Liver (tissue), 9 donors: Measurements from ENCODE around the gene FAM131B. TPM values are rescaled to one million over a fixed set of nuclear protein-coding genes. Genes with fewer than 3 reads are reported as not detected.
"Not testable (repeated sequence)": the region's sequence is repeated elsewhere in the genome, so short reads cannot be mapped to it uniquely, and the experiment has no call there.

Experiments used
- DNase-seq: peaks from one replicate; pipeline ENCODE4 v3.0.0-alpha.2; 2017; ENCODE audit warnings: low spot score
- H3K27ac ChIP-seq, 2 donors: one replicate each; pipeline ENCODE4 v1.7.0; 2013; ENCODE audit warnings: inconsistent platforms in 2 of 2, low read length in 2 of 2, control low read depth in 1 of 2, low read depth in 1 of 2, mild to moderate bottlenecking in 1 of 2
- H3K27me3 ChIP-seq, 4 donors: one replicate each; pipeline versions ENCODE4 v1.6.1 to v1.7.0; 2013; ENCODE audit warnings: low read length in 3 of 4, inconsistent platforms in 1 of 4, mild to moderate bottlenecking in 1 of 4, moderate library complexity in 1 of 4; ENCODE audit not compliant: control insufficient read depth in 4 of 4, insufficient read depth in 4 of 4
- H3K36me3 ChIP-seq, 4 donors: one replicate each; pipeline versions ENCODE4 v1.6.1 to v1.7.0; 2013; ENCODE audit warnings: low read length in 3 of 4, mild to moderate bottlenecking in 3 of 4, low read depth in 1 of 4, moderate library complexity in 1 of 4; ENCODE audit not compliant: control insufficient read depth in 4 of 4, insufficient read depth in 3 of 4
- H3K4me1 ChIP-seq, 4 donors: one replicate each; pipeline versions ENCODE4 v1.6.1 to v1.7.0; 2013; ENCODE audit warnings: low read length in 3 of 4, mild to moderate bottlenecking in 3 of 4, moderate library complexity in 1 of 4; ENCODE audit not compliant: control insufficient read depth in 4 of 4, insufficient read depth in 4 of 4
- H3K4me3 ChIP-seq, 3 donors: one replicate each; pipeline versions ENCODE4 v1.6.1 to v1.7.0; 2013; ENCODE audit warnings: low read length in 3 of 3, control low read depth in 1 of 3, low read depth in 1 of 3, mild to moderate bottlenecking in 1 of 3
- H3K9ac ChIP-seq, 2 donors: one replicate each; pipeline ENCODE4 v1.7.0; 2013; ENCODE audit warnings: low read length in 2 of 2, mild to moderate bottlenecking in 2 of 2, moderate library complexity in 2 of 2, control low read depth in 1 of 2, low read depth in 1 of 2
- H3K9me3 ChIP-seq, 4 donors: one replicate each; pipeline versions ENCODE4 v1.6.1 to v1.7.0; 2013; ENCODE audit warnings: low read length in 3 of 4; ENCODE audit not compliant: control insufficient read depth in 4 of 4
- ATF3 ChIP-seq: IDR thresholded peaks from 2 replicates; pipeline ENCODE4 v1.6.1; 2016; ENCODE audit warnings: antibody characterized with exemption
- CTCF ChIP-seq: fragments of 150-350 bp; IDR thresholded peaks from 2 replicates; pipeline ENCODE4 v1.5.1; 2017; ENCODE audit warnings: improper control_type of control experiment, low read depth, low read length; ENCODE audit not compliant: missing input control
- EGR1 ChIP-seq, 2 donors: IDR thresholded peaks; 2 replicates each; pipeline ENCODE4 v1.6.1; 2016 to 2018; ENCODE audit warnings: antibody characterized with exemption in 2 of 2, low read depth in 2 of 2
- FOXA1 ChIP-seq: IDR thresholded peaks from 2 replicates; pipeline ENCODE4 v1.6.1; 2016; ENCODE audit warnings: antibody characterized with exemption
- GABPA ChIP-seq, 2 donors: IDR thresholded peaks in 1 of 2; conservative IDR thresholded peaks in 1 of 2; 2 replicates each; pipeline ENCODE4 v1.6.1; 2016; ENCODE audit warnings: antibody characterized with exemption in 2 of 2, mild to moderate bottlenecking in 1 of 2, moderate library complexity in 1 of 2
- HNF4A ChIP-seq, 2 donors: conservative IDR thresholded peaks; 2 replicates each; pipeline ENCODE4 v1.6.1; 2016; ENCODE audit warnings: antibody characterized with exemption in 2 of 2, mild to moderate bottlenecking in 2 of 2
- HNF4G ChIP-seq: IDR thresholded peaks from 2 replicates; pipeline ENCODE4 v1.6.1; 2016; ENCODE audit warnings: antibody characterized with exemption
- JUND ChIP-seq, 2 donors: IDR thresholded peaks; 2 replicates each; pipeline ENCODE4 v1.6.1; 2016; ENCODE audit warnings: antibody characterized with exemption in 2 of 2
- MAX ChIP-seq: IDR thresholded peaks from 2 replicates; pipeline ENCODE4 v1.6.1; 2016; ENCODE audit warnings: antibody characterized with exemption
- RAD21 ChIP-seq, 2 donors: IDR thresholded peaks; 2 replicates each; pipeline ENCODE4 v1.6.1; 2016; ENCODE audit warnings: antibody characterized with exemption in 2 of 2, mild to moderate bottlenecking in 2 of 2
- REST ChIP-seq: IDR thresholded peaks from 2 replicates; pipeline ENCODE4 v1.6.1; 2016; ENCODE audit warnings: antibody characterized with exemption, mild to moderate bottlenecking
- RXRA ChIP-seq, 2 donors: IDR thresholded peaks; 2 replicates each; pipeline ENCODE4 v1.6.1; 2017 to 2018; ENCODE audit warnings: antibody characterized with exemption in 2 of 2, mild to moderate bottlenecking in 1 of 2
- SP1 ChIP-seq: IDR thresholded peaks from 2 replicates; pipeline ENCODE4 v1.6.1; 2018; ENCODE audit warnings: antibody characterized with exemption, mild to moderate bottlenecking
- YY1 ChIP-seq: IDR thresholded peaks from 2 replicates; pipeline ENCODE4 v1.6.1; 2016; ENCODE audit warnings: antibody characterized with exemption, mild to moderate bottlenecking
- WGBS: extraction: QIAGEN DNeasy Blood & Tissue Kit; methylation state at CpG from one replicate; pipeline ENCODE4 v1.1.7; 2013; 5-methylcytosine and 5-hydroxymethylcytosine counted together
- polyA plus RNA-seq, 2 donors: library from polyadenylated mRNA; stranded (reverse) in 1 of 2; unstranded in 1 of 2; fragments of 200-250 nt in 1 of 2; fragments of >200 nt in 1 of 2; fragmentation: Nextera tagmentation in 1 of 2; extraction: Ambion mirVana in 1 of 2; gene quantifications; one replicate each; pipeline versions ENCODE4 v1.2.1 to v1.2.3, GENCODE V29; 2013 to 2015
- total RNA-seq, 2 donors: library from RNA; depleted of rRNA; stranded (reverse); fragments of >200 nt; gene quantifications; one replicate each; pipeline ENCODE4 v1.2.3, GENCODE V29; 2014
- donor health status: healthy.
- donor health status: healthy.
- donor health status: healthy.
- donor health status: healthy.
- donor health status: healthy.

FAM131B gene
- total and polyA plus RNA-seq, 4 donors, result 0.06 to 0.14 (median 0.08) TPM; not detected in 1

- not testable (repeated sequence) for H3K4me3 ChIP-seq, H3K9ac ChIP-seq, H3K9me3 ChIP-seq, H3K27ac ChIP-seq, H3K27me3 ChIP-seq, DNase-seq
- Histone ChIP-seq H3K36me3 (peaks cover 0 to 25% (median 6%) of the 10 kb centered on the region in 4 donors), H3K4me1 (peaks cover 0 to 54% (median 41%) of the 10 kb centered on the region in 4 donors)
- TF ChIP-seq RXRA (IDR thresholded peaks at IDR 0.05), result peak; percentile 58 to 80
- peak; percentile 46 for TF ChIP-seq SP1
- peak; percentile 67 to 77 for TF ChIP-seq HNF4A (conservative IDR thresholded peaks at IDR 0.05)
- 39% methylated on average over 4 of the region's 4 CpGs for WGBS
These were observed 39.7 kb upstream of the FAM131B start for GRCh38 chr7:143402233-143402632.

GRCh38 chr7:143401265-143401664 lies 38.8 kb upstream of the FAM131B start:
- Histone ChIP-seq H3K27me3 (no peaks in the 10 kb centered on the region), H3K9ac (no peak overlapping the region), H3K9me3 (no peaks in the 10 kb centered on the region), H3K4me3 (no peak overlapping the region), H3K36me3 (peaks cover 0 to 25% (median 6%) of the 10 kb centered on the region in 4 donors), H3K4me1 (peaks cover 6 to 54% (median 45%) of the 10 kb centered on the region in 4 donors), H3K27ac (no peak overlapping the region)
- 89% methylated on average over 12 of the region's 12 CpGs for WGBS
- no peak for TF ChIP-seq RAD21 (IDR thresholded peaks at IDR 0.05)
- DNase-seq, result no peak

GRCh38 chr7:143399642-143400041 lies 37.1 kb upstream of the FAM131B start:
- Histone ChIP-seq H3K9me3 (no peaks in the 10 kb centered on the region), H3K4me3 (no peak overlapping the region), H3K27me3 (no peaks in the 10 kb centered on the region), H3K27ac (no peak overlapping the region), H3K36me3 (peaks cover 0 to 25% (median 6%) of the 10 kb centered on the region in 4 donors), H3K4me1 (peaks cover 17 to 59% (median 52%) of the 10 kb centered on the region in 4 donors), H3K9ac (no peak overlapping the region)
- no peak for DNase-seq
- 97% methylated on average over 20 of the region's 20 CpGs for WGBS
- no peak for TF ChIP-seq HNF4G
- TF ChIP-seq RXRA (IDR thresholded peaks at IDR 0.05), result no peak
- no peak for TF ChIP-seq CTCF
- no peak for TF ChIP-seq JUND (IDR thresholded peaks at IDR 0.05)
- TF ChIP-seq FOXA1, result no peak
- TF ChIP-seq MAX, result no peak
- no peak for TF ChIP-seq ATF3
- no peak for TF ChIP-seq HNF4A (conservative IDR thresholded peaks at IDR 0.05)
- no peak for TF ChIP-seq EGR1 (IDR thresholded peaks at IDR 0.05; ENCODE audit: low read depth in 2 of 2)

- H3K27ac ChIP-seq, result no peak overlapping the region
- no peaks in the 10 kb centered on the region for H3K9me3 ChIP-seq
- no peak for DNase-seq
- no peak overlapping the region for H3K9ac ChIP-seq
- H3K27me3 ChIP-seq, result no peaks in the 10 kb centered on the region
- WGBS, result 93% methylated on average over 8 of the region's 8 CpGs
- H3K4me3 ChIP-seq, result no peak overlapping the region
- H3K36me3 ChIP-seq, result peaks cover 0 to 25% (median 6%) of the 10 kb centered on the region in 4 donors
- peaks cover 17 to 62% (median 55%) of the 10 kb centered on the region in 4 donors for H3K4me1 ChIP-seq
- no peak for TF ChIP-seq REST
- no peak for TF ChIP-seq YY1
- TF ChIP-seq EGR1 (IDR thresholded peaks at IDR 0.05; ENCODE audit: low read depth in 2 of 2), result no peak
- TF ChIP-seq CTCF, result no peak
- no peak for TF ChIP-seq GABPA (IDR thresholded peaks at IDR 0.05 in 1 of 2, conservative IDR thresholded peaks at IDR 0.05 in 1 of 2)
These were observed 36.6 kb upstream of the FAM131B start for GRCh38 chr7:143399151-143399550.
